ENCODE measurements around the gene ALDH3B2. TPM values are rescaled to one million over a fixed set of nuclear protein-coding genes. Genes with fewer than 3 reads are reported as not detected.
A peak's percentile ranks its signal among the peaks of the same experiment; 100 is the strongest.
"Not testable (repeated sequence)": the region's sequence is repeated elsewhere in the genome, so short reads cannot be mapped to it uniquely, and the experiment has no call there.

The ALDH3B2 gene
- total and polyA plus RNA-seq, 2 donors (not counting 1 experiment from before 2014, with no cell fraction given) = 0.09 TPM; not detected in 1

GRCh38 chr11:67662142-67662834 lies 12.1 kb downstream of the ALDH3B2 start:
- Mint-ChIP-seq H3K4me1 (peaks cover 7% of the 10 kb centered on the region), H3K4me3 (no peak overlapping the region), H3K27ac (peak overlapping the region; percentile 79), H3K9me3 (ENCODE audit: insufficient read depth) (no peaks in the 10 kb centered on the region), H3K27me3 (no peaks in the 10 kb centered on the region)
- DNase-seq = no peak
- H3K27ac ChIP-seq (ENCODE audit: low read length in 2 of 2) = no peak overlapping the region
- H3K79me2 ChIP-seq (ENCODE audit: control insufficient read depth, insufficient read depth, low read length) = no peaks in the 10 kb centered on the region
- H3K4me3 ChIP-seq (ENCODE audit: control extremely low read depth in 1 of 5, extremely low read depth in 1 of 5, insufficient read depth in 1 of 5, low read depth in 2 of 5, low read length in 4 of 5) = no peak overlapping the region
- WGBS (ENCODE audit: insufficient coverage) = 97% methylated on average over 12 of the region's 12 CpGs
- no peaks in the 10 kb centered on the region for H4K20me1 ChIP-seq (ENCODE audit: control insufficient read depth, insufficient read depth, low read length, poor library complexity, severe bottlenecking)
- H3K36me3 ChIP-seq (replicated peaks in 1 of 2; ENCODE audit: control extremely low read depth in 1 of 2, control insufficient read depth in 1 of 2, extremely low read depth in 1 of 2, insufficient read depth in 2 of 2, low read length in 1 of 2) = no peaks in the 10 kb centered on the region
- no peak for TF ChIP-seq EZH2 (IDR thresholded peaks at IDR 0.05; ENCODE audit: borderline replicate concordance, insufficient read depth, low read depth, low read length, poor library complexity, severe bottlenecking)
- TF ChIP-seq CTCF (IDR thresholded peaks at IDR 0.05) = no peak
- H2AFZ ChIP-seq (ENCODE audit: insufficient read depth, low read depth, low read length, poor library complexity, severe bottlenecking) = no peak overlapping the region
- intact Hi-C loops (cut with micrococcal nuclease) = no loop called here
- peaks cover 20 to 22% of the 10 kb centered on the region in 2 donors for H3K4me1 ChIP-seq (ENCODE audit: control insufficient read depth in 2 of 2, insufficient read depth in 2 of 2, low read length in 2 of 2)
- POLR2A ChIA-PET = no interaction called here
- CTCF ChIA-PET = interaction anchor here (1.0 to 9.0 kb wide), 5 partner anchors 14 to 90 kb away, joined by 3 to 149 read pairs (median 13); partner anchors contain the start of genes ACY3 and NUDT8
- no peak for ATAC-seq (ENCODE audit: low read depth)
- H3K4me2 ChIP-seq (replicated peaks; ENCODE audit: low read depth, low read length, poor library complexity, severe bottlenecking) = no peak overlapping the region
- H3K27me3 ChIP-seq (replicated peaks in 1 of 4; ENCODE audit: control extremely low read depth in 1 of 4, control insufficient read depth in 3 of 4, insufficient read depth in 4 of 4, low read length in 3 of 4) = peaks cover 0 to 3% (median 0%) of the 10 kb centered on the region in 4 experiments
- no peak overlapping the region for H3K9ac ChIP-seq (ENCODE audit: low read length)
- H3K9me3 ChIP-seq (ENCODE audit: control extremely low read depth in 1 of 3, control insufficient read depth in 2 of 3, insufficient read depth in 1 of 3, low read length in 2 of 3) = peaks cover 0 to 4% (median 4%) of the 10 kb centered on the region in 3 donors

GRCh38 chr11:67660752-67661151 lies 13.7 kb downstream of the ALDH3B2 start:
- intact Hi-C loops (cut with micrococcal nuclease); H4K20me1 ChIP-seq (ENCODE audit: control insufficient read depth, insufficient read depth, low read length, poor library complexity, severe bottlenecking); H3K27me3 ChIP-seq (replicated peaks in 1 of 4; ENCODE audit: control extremely low read depth in 1 of 4, control insufficient read depth in 3 of 4, insufficient read depth in 4 of 4, low read length in 3 of 4); H3K9me3 Mint-ChIP-seq (ENCODE audit: insufficient read depth); H3K4me2 ChIP-seq (replicated peaks; ENCODE audit: low read depth, low read length, poor library complexity, severe bottlenecking); H3K4me3 ChIP-seq (ENCODE audit: control extremely low read depth in 1 of 5, extremely low read depth in 1 of 5, insufficient read depth in 1 of 5, low read depth in 2 of 5, low read length in 4 of 5); ATAC-seq (ENCODE audit: low read depth); H3K4me1 Mint-ChIP-seq; H3K27ac Mint-ChIP-seq; DNase-seq; H3K79me2 ChIP-seq (ENCODE audit: control insufficient read depth, insufficient read depth, low read length); H3K27me3 Mint-ChIP-seq; POLR2A ChIA-PET; H3K36me3 ChIP-seq (replicated peaks in 1 of 2; ENCODE audit: control extremely low read depth in 1 of 2, control insufficient read depth in 1 of 2, extremely low read depth in 1 of 2, insufficient read depth in 2 of 2, low read length in 1 of 2); H2AFZ ChIP-seq (ENCODE audit: insufficient read depth, low read depth, low read length, poor library complexity, severe bottlenecking); H3K4me3 Mint-ChIP-seq; H3K27ac ChIP-seq (ENCODE audit: low read length in 2 of 2); H3K9ac ChIP-seq (ENCODE audit: low read length): not testable (repeated sequence)
- 100% methylated on average over 2 of the region's 5 CpGs for WGBS (ENCODE audit: insufficient coverage)
- H3K9me3 ChIP-seq (ENCODE audit: control extremely low read depth in 1 of 3, control insufficient read depth in 2 of 3, insufficient read depth in 1 of 3, low read length in 2 of 3) = peaks cover 0 to 18% (median 15%) of the 10 kb centered on the region in 3 donors
- H3K4me1 ChIP-seq (ENCODE audit: control insufficient read depth in 2 of 2, insufficient read depth in 2 of 2, low read length in 2 of 2) = peaks cover 8 to 11% of the 10 kb centered on the region in 2 donors
- CTCF ChIA-PET = interaction anchor here (0.5 to 9.0 kb wide), 5 partner anchors 11 to 43 kb away, joined by 3 to 149 read pairs (median 13); partner anchors contain the start of genes ACY3 and NUDT8
